Endothelial cell of umbilical vein (primary cell): ENCODE data around the gene AGMO. TPM values are rescaled to one million over a fixed set of nuclear protein-coding genes. Genes with fewer than 3 reads are reported as not detected.

Experiments
- BruUV-seq: library from RNA; stranded (reverse); fragments of 400-500 nt; replicated peaks from 2 replicates; lab custom pipeline; 2021; lab: Mats Ljungman, UMichigan
- CTCF ChIA-PET: fragments of 300-600, 350-600 bp; sonication (Branson Sonifier 250); formaldehyde crosslinking; loops from one replicate; lab custom pipeline; 2021; ENCODE audit warnings: antibody characterized with exemption, inconsistent platforms; lab: Charles Lee
- POLR2A ChIA-PET: fragments of 300-600, 350-600 bp; sonication (Branson Sonifier 250); formaldehyde crosslinking; loops from one replicate; lab custom pipeline; 2021; ENCODE audit warnings: antibody characterized with exemption, inconsistent platforms; lab: Charles Lee
- DNase-seq: peaks from one replicate; pipeline ENCODE4 v3.0.0-alpha.2; 2011; ENCODE audit warnings: low read depth, low spot score
- FAIRE-seq: peaks from 2 replicates; lab custom pipeline; 2011; peaks lifted over from hg19 to GRCh38; lab: Jason Lieb, UNC
- H2AFZ ChIP-seq: 2 replicates; pipeline ENCODE4 v1.6.0; 2012; ENCODE audit warnings: low read depth, low read length, control low read depth, inconsistent platforms
- H3K27ac ChIP-seq: 2 replicates; pipeline ENCODE4 v1.5.1; 2011; ENCODE audit warnings: low read depth, mild to moderate bottlenecking, control low read depth, low read length, moderate library complexity; ENCODE audit not compliant: insufficient read depth
- H3K27me3 ChIP-seq, 2 experiments: 2 replicates each; pipeline versions ENCODE4 v1.6.0 to v1.6.1; 2011; ENCODE audit warnings: low read length in 2 of 2, mixed read lengths in 1 of 2; ENCODE audit not compliant: control insufficient read depth in 2 of 2, insufficient read depth in 2 of 2
- H3K36me3 ChIP-seq, 2 experiments: 2 replicates in 1 of 2; 3 replicates in 1 of 2; pipeline ENCODE4 v1.5.1; 2011; ENCODE audit warnings: low read length in 2 of 2, mild to moderate bottlenecking in 1 of 2, moderate library complexity in 1 of 2; ENCODE audit not compliant: control insufficient read depth in 2 of 2, insufficient read depth in 2 of 2; ENCODE audit errors: extremely low read depth in 1 of 2
- H3K4me1 ChIP-seq: 3 replicates; pipeline ENCODE4 v1.5.1; 2011; ENCODE audit warnings: mild to moderate bottlenecking, low read length; ENCODE audit not compliant: control insufficient read depth, insufficient read depth; ENCODE audit errors: extremely low read depth
- H3K4me2 ChIP-seq: 2 replicates; pipeline ENCODE4 v1.6.1; 2011; ENCODE audit warnings: low read length, control low read depth, mixed read lengths; ENCODE audit not compliant: insufficient read depth
- H3K4me3 ChIP-seq, 3 experiments: fragments of 200-600 bp in 1 of 3; sonication (generic), shearing (Covaris generic) in 1 of 3; replicated peaks in 1 of 3; 2 replicates each; pipeline ENCODE4 v1.5.1; 2011 to 2016; ENCODE audit warnings: control low read depth in 3 of 3, low read length in 3 of 3, mild to moderate bottlenecking in 2 of 3, inconsistent platforms in 1 of 3, low read depth in 1 of 3, moderate library complexity in 1 of 3; ENCODE audit not compliant: insufficient read depth in 1 of 3
- H3K79me2 ChIP-seq: 2 replicates; pipeline ENCODE4 v1.6.0; 2012; ENCODE audit warnings: low read length, inconsistent platforms; ENCODE audit not compliant: control insufficient read depth, insufficient read depth
- H3K9ac ChIP-seq: replicated peaks from 2 replicates; pipeline ENCODE3; 2011; ENCODE audit warnings: low read length, control low read depth; ENCODE audit not compliant: insufficient read depth; ENCODE audit errors: extremely low read depth
- H3K9me1 ChIP-seq: replicated peaks from 3 replicates; pipeline ENCODE4 v1.6.0; 2011; ENCODE audit warnings: mild to moderate bottlenecking, low read length; ENCODE audit not compliant: control insufficient read depth, insufficient read depth; ENCODE audit errors: extremely low read depth
- H3K9me3 ChIP-seq: replicated peaks from 2 replicates; pipeline ENCODE4 v1.5.1; 2012; ENCODE audit warnings: low read length, inconsistent platforms; ENCODE audit not compliant: control insufficient read depth, insufficient read depth
- H4K20me1 ChIP-seq: replicated peaks from 2 replicates; pipeline ENCODE3; 2011; ENCODE audit warnings: mild to moderate bottlenecking, low read length; ENCODE audit not compliant: control insufficient read depth, insufficient read depth; ENCODE audit errors: extremely low read depth
- CTCF ChIP-seq, 2 donors: IDR thresholded peaks; 1 replicate in 1 of 2; 2 replicates in 1 of 2; pipeline ENCODE4 v1.5.1; 2011; ENCODE audit warnings: low read length in 2 of 2, mild to moderate bottlenecking in 2 of 2, moderate library complexity in 2 of 2, control low read depth in 1 of 2, inconsistent platforms in 1 of 2, low read depth in 1 of 2; ENCODE audit not compliant: insufficient read depth in 1 of 2; ENCODE audit errors: extremely low read depth in 1 of 2
- EZH2 ChIP-seq: IDR thresholded peaks from 2 replicates; pipeline ENCODE4 v1.6.1; 2012; ENCODE audit warnings: borderline replicate concordance, low read depth, mild to moderate bottlenecking, moderate library complexity, low read length, inconsistent platforms; ENCODE audit not compliant: severe bottlenecking
- FOS ChIP-seq: IDR thresholded peaks from 2 replicates; pipeline ENCODE4 v1.6.1; 2011; ENCODE audit warnings: mild to moderate bottlenecking, low read length, moderate library complexity, borderline replicate concordance; ENCODE audit not compliant: insufficient read depth
- GATA2 ChIP-seq: IDR thresholded peaks from 2 replicates; pipeline ENCODE4 v1.7.0; 2011; ENCODE audit warnings: low read depth, mild to moderate bottlenecking, moderate library complexity, mixed read lengths, low read length; ENCODE audit not compliant: insufficient read length, insufficient read depth
- JUN ChIP-seq: IDR thresholded peaks from 2 replicates; pipeline ENCODE4 v1.6.1; 2011; ENCODE audit warnings: borderline replicate concordance, low read depth; ENCODE audit not compliant: insufficient read length, insufficient read depth
- MAX ChIP-seq: IDR thresholded peaks from 2 replicates; pipeline ENCODE4 v1.6.1; 2011; ENCODE audit not compliant: insufficient read depth, insufficient read length
- MYC ChIP-seq: IDR thresholded peaks from one replicate; pipeline ENCODE4 v1.6.1; 2011; ENCODE audit warnings: mild to moderate bottlenecking, low read depth, low read length
- POLR2A ChIP-seq: IDR thresholded peaks from 2 replicates; pipeline ENCODE4 v1.6.1; 2012; ENCODE audit warnings: low read depth, mild to moderate bottlenecking, control low read depth, low read length
- POLR2AphosphoS5 ChIP-seq: IDR thresholded peaks from 2 replicates; pipeline ENCODE4 v1.6.1; 2012; ENCODE audit warnings: low read depth, mild to moderate bottlenecking, control low read depth, low read length, moderate library complexity; ENCODE audit not compliant: insufficient read depth
- dilution Hi-C: fragments of 300-500 bp; cut with MboI; formaldehyde crosslinking; loops from one replicate; pipeline ENCODE4 v1.15.0; 2019; ENCODE audit warnings: low sequenced_read_pairs; ENCODE audit not compliant: extremely low pct_ligation_motif_present
- intact Hi-C: fragments of 100-400 bp; cut with micrococcal nuclease; formaldehyde crosslinking; loops from one replicate; pipeline ENCODE4 v1.10.0; 2022
- polyA plus RNA-seq, 4 experiments: library from polyadenylated mRNA; depleted of rRNA in 3 of 4; stranded (reverse) in 3 of 4; unstranded in 1 of 4; fragments of >200 nt; gene quantifications; 2 replicates each; pipeline versions ENCODE4 v1.2.1 to v1.2.3, GENCODE V29; 2011 to 2012; ENCODE audit warnings: missing spikeins in 1 of 4
- total RNA-seq: library from RNA; stranded (reverse); gene quantifications from 2 replicates; pipeline ENCODE4 v1.2.3, GENCODE V29; 2021

AGMO gene
- total and polyA plus RNA-seq, 2 donors (not counting 3 experiments of a cell fraction or from before 2014, with no cell fraction given): 0.23 to 0.40 TPM

GRCh38 chr7:15485998-15486397 is 75.8 kb downstream of the AGMO start:
- no peak for FAIRE-seq

More at GRCh38 chr7:15485998-15486397, 75.8 kb downstream of the AGMO start:
- intact Hi-C loops: no loop called here
- Histone ChIP-seq H3K4me3 (no peak overlapping the region), H3K27ac (no peak overlapping the region), H3K36me3 (no peaks in the 10 kb centered on the region), H2AFZ (no peak overlapping the region), H4K20me1 (no peaks in the 10 kb centered on the region), H3K4me2 (no peak overlapping the region), H3K4me1 (no peaks in the 10 kb centered on the region), H3K9ac (no peak overlapping the region), H3K27me3 (no peaks in the 10 kb centered on the region), H3K9me3 (no peaks in the 10 kb centered on the region), H3K9me1 (no peaks in the 10 kb centered on the region), H3K79me2 (no peaks in the 10 kb centered on the region)
- no peak for DNase-seq
- ChIA-PET POLR2A (no interaction called here), CTCF (no interaction called here)
- BruUV-seq: no TSS peak
- TF ChIP-seq POLR2A (no peak), JUN (no peak), CTCF (IDR thresholded peaks at IDR 0.05; ENCODE audit: extremely low read depth in 1 of 2, insufficient read depth in 1 of 2, low read depth in 1 of 2, low read length in 2 of 2) (no peak), MAX (no peak), FOS (no peak), POLR2AphosphoS5 (no peak), MYC (no peak), EZH2 (no peak), GATA2 (no peak)
- dilution Hi-C loops: no loop called here
